Fibroblast of lung (primary cell): ENCODE data around the gene KAZALD1.

ENCODE experiments used
- CTCF ChIP-seq, 2 donors: IDR thresholded peaks in 1 of 2; conservative IDR thresholded peaks in 1 of 2; 1 replicate in 1 of 2; 2 replicates in 1 of 2; pipeline ENCODE4 v1.5.1; 2011 to 2012; ENCODE audit warnings: low read length in 2 of 2, control low read depth in 1 of 2, inconsistent platforms in 1 of 2, low read depth in 1 of 2, mild to moderate bottlenecking in 1 of 2
- EZH2 ChIP-seq: IDR thresholded peaks from 2 replicates; pipeline ENCODE4 v1.5.1; 2012; ENCODE audit warnings: low read length, control low read depth, mild to moderate bottlenecking; ENCODE audit errors: missing control alignments

GRCh38 chr10:101061624-101062231, at the start of gene KAZALD1:
- TF ChIP-seq EZH2: no peak
- TF ChIP-seq CTCF (conservative IDR thresholded peaks at IDR 0.05 in 1 of 2, IDR thresholded peaks at IDR 0.05 in 1 of 2; ENCODE audit: low read depth in 1 of 2, low read length in 2 of 2): no peak
